Naive thymus-derived CD8-positive, alpha-beta T cell (primary cell): Measurements from ENCODE around the gene TMEM218. TPM values are rescaled to one million over a fixed set of nuclear protein-coding genes. Genes with fewer than 3 reads are reported as not detected.

Source experiments
- ATAC-seq, 2 donors: fragments of 150-1000 bp; cut with Tn5 transposase in 1 of 2; sonication (Bioruptor Pico), chemical (Tn5 transposase) in 1 of 2; 1 replicate in 1 of 2; 2 replicates in 1 of 2; pipeline ENCODE4 v1.10.0; 2021; ENCODE audit warnings: mild to moderate bottlenecking in 2 of 2, moderate library complexity in 2 of 2
- POLR2A ChIA-PET: fragments of 350-600 bp; sonication (Branson Sonifier 250); formaldehyde crosslinking; loops from one replicate; lab custom pipeline; 2021; ENCODE audit warnings: antibody characterized with exemption; lab: Charles Lee
- DNase-seq, 10 donors: peaks; one replicate each; pipeline versions ENCODE4 v3.0.0 to v3.0.0-alpha.2; 2020 to 2022
- H3K27ac Mint-ChIP-seq, 10 donors: one replicate each; pipeline ENCODE4 v1.8.0; 2020 to 2022; ENCODE audit warnings: mild to moderate bottlenecking in 10 of 10, mixed read lengths in 10 of 10, moderate library complexity in 4 of 10, inconsistent platforms in 1 of 10
- H3K27me3 Mint-ChIP-seq, 5 donors: one replicate each; pipeline ENCODE4 v1.8.0; 2021 to 2022; ENCODE audit warnings: mixed read lengths in 5 of 5
- H3K36me3 Mint-ChIP-seq, 3 donors: one replicate each; pipeline ENCODE4 v1.8.0; 2020 to 2022; ENCODE audit warnings: mixed read lengths in 3 of 3, mild to moderate bottlenecking in 2 of 3, inconsistent platforms in 1 of 3
- H3K4me1 Mint-ChIP-seq, 4 donors: one replicate each; pipeline ENCODE4 v1.8.0; 2021 to 2022; ENCODE audit warnings: mixed read lengths in 4 of 4
- H3K4me3 Mint-ChIP-seq, 10 donors: one replicate each; pipeline ENCODE4 v1.8.0; 2020 to 2022; ENCODE audit warnings: mild to moderate bottlenecking in 10 of 10, mixed read lengths in 10 of 10, moderate library complexity in 6 of 10, inconsistent platforms in 1 of 10
- H3K9me3 Mint-ChIP-seq, 9 donors: one replicate each; pipeline ENCODE4 v1.8.0; 2020 to 2022; ENCODE audit warnings: mixed read lengths in 9 of 9, mild to moderate bottlenecking in 3 of 9, inconsistent platforms in 1 of 9, moderate library complexity in 1 of 9
- polyA plus RNA-seq, 3 donors: library from polyadenylated mRNA; unstranded; fragments of 300-500 nt; fragmentation: Illumina TruSeq; gene quantifications; one replicate each; pipeline ENCODE4 v1.2.3, GENCODE V29; 2021
- total RNA-seq, 8 experiments: library from RNA in 2 of 8; stranded (reverse) in 2 of 8; gene quantifications; one replicate each; pipeline ENCODE4 v1.2.3 and lab custom pipeline; 2021 to 2026

Gene TMEM218
- total and polyA plus RNA-seq, 5 experiments from 2014 or later = 12.2 to 40.1 (median 30.0) TPM

GRCh38 chr11:125070699-125071254 is 40.6 kb downstream of the TMEM218 start:
- peaks cover 3 to 40% (median 9%) of the 10 kb centered on the region in 4 donors for H3K4me1 Mint-ChIP-seq
- H3K36me3 Mint-ChIP-seq = no peaks in the 10 kb centered on the region
- peak overlapping the region in 1 of 10 donors; percentile 32 for H3K27ac Mint-ChIP-seq
- H3K9me3 Mint-ChIP-seq = no peaks in the 10 kb centered on the region
- ATAC-seq (no peak), DNase-seq (peak in 1 of 10 donors; percentile 21)
- no peak overlapping the region for H3K4me3 Mint-ChIP-seq
- H3K27me3 Mint-ChIP-seq = peaks cover 17 to 59% (median 28%) of the 10 kb centered on the region in 5 donors
- POLR2A ChIA-PET = no interaction called here

- H3K27me3 Mint-ChIP-seq = peaks cover 23 to 69% (median 29%) of the 10 kb centered on the region in 5 donors
These were observed 41.6 kb downstream of the TMEM218 start for GRCh38 chr11:125069796-125070195.

GRCh38 chr11:125069008-125069407 is 42.4 kb downstream of the TMEM218 start:
- peaks cover 3 to 49% (median 10%) of the 10 kb centered on the region in 4 donors for H3K4me1 Mint-ChIP-seq
- no peak overlapping the region for H3K4me3 Mint-ChIP-seq
- POLR2A ChIA-PET = no interaction called here
- DNase-seq (no peak), ATAC-seq (no peak)
- H3K27me3 Mint-ChIP-seq = peaks cover 23 to 77% (median 37%) of the 10 kb centered on the region in 5 donors
- no peak overlapping the region for H3K27ac Mint-ChIP-seq
- H3K36me3 Mint-ChIP-seq = no peaks in the 10 kb centered on the region
- H3K9me3 Mint-ChIP-seq = no peaks in the 10 kb centered on the region

More at GRCh38 chr11:125069796-125070195, 41.6 kb downstream of the TMEM218 start:
- peaks cover 3 to 44% (median 9%) of the 10 kb centered on the region in 4 donors for H3K4me1 Mint-ChIP-seq
- DNase-seq (no peak), ATAC-seq (no peak)
- POLR2A ChIA-PET = no interaction called here
- no peaks in the 10 kb centered on the region for H3K9me3 Mint-ChIP-seq
- H3K27ac Mint-ChIP-seq = no peak overlapping the region
- no peaks in the 10 kb centered on the region for H3K36me3 Mint-ChIP-seq
- H3K4me3 Mint-ChIP-seq = no peak overlapping the region

GRCh38 chr11:125068368-125068767 is 43.1 kb downstream of the TMEM218 start:
- ATAC-seq (no peak), DNase-seq (no peak)
- Mint-ChIP-seq H3K4me1 (peaks cover 3 to 52% (median 12%) of the 10 kb centered on the region in 4 donors), H3K9me3 (no peaks in the 10 kb centered on the region), H3K27ac (no peak overlapping the region), H3K36me3 (no peaks in the 10 kb centered on the region), H3K4me3 (no peak overlapping the region), H3K27me3 (peaks cover 24 to 81% (median 38%) of the 10 kb centered on the region in 5 donors)
- POLR2A ChIA-PET = no interaction called here

- ATAC-seq (no peak), DNase-seq (no peak)
- Mint-ChIP-seq H3K4me1 (peaks cover 0 to 23% (median 6%) of the 10 kb centered on the region in 4 donors), H3K36me3 (no peaks in the 10 kb centered on the region), H3K9me3 (no peaks in the 10 kb centered on the region), H3K27ac (peak overlapping the region in 2 of 10 donors; percentile 25 to 29), H3K4me3 (peak overlapping the region; percentile 56 to 87 (median 65)), H3K27me3 (peaks cover 22 to 65% (median 40%) of the 10 kb centered on the region in 5 donors)
- POLR2A ChIA-PET = interaction anchor here (1.2 kb wide), 1 partner anchor 48 kb away, joined by 4 read pairs; the partner anchor contains the start of gene TMEM218
These were observed 47.4 kb downstream of the TMEM218 start for GRCh38 chr11:125064070-125064469.

GRCh38 chr11:125063429-125064043 is 47.9 kb downstream of the TMEM218 start:
- H3K27ac Mint-ChIP-seq = peak overlapping the region in 2 of 10 donors; percentile 12 to 25
- H3K4me3 Mint-ChIP-seq = peak overlapping the region; percentile 56 to 91 (median 70)

GRCh38 chr11:125062931-125063428 is 48.4 kb downstream of the TMEM218 start, which contains the start of gene SLC37A2:
Gene SLC37A2 (plus strand): TSS chr11:125063305. CDS start chr11:125063368, 63 bp downstream.
- H3K27me3 Mint-ChIP-seq = peaks cover 17 to 54% (median 34%) of the 10 kb centered on the region in 5 donors
- H3K4me1 Mint-ChIP-seq = peaks cover 0 to 22% (median 6%) of the 10 kb centered on the region in 4 donors
- DNase-seq (peak in 7 of 10 donors; percentile 2 to 60 (median 17)), ATAC-seq (peak; percentile 79 to 81)
- peak within 1 kb of the TSS; percentile 81 to 91 (median 88) for H3K4me3 Mint-ChIP-seq
- H3K36me3 Mint-ChIP-seq = no peaks in the 10 kb centered on the region
- H3K27ac Mint-ChIP-seq = peak within 1 kb of the TSS in 8 of 10 donors; percentile 23 to 83 (median 38)
- H3K9me3 Mint-ChIP-seq = no peaks in the 10 kb centered on the region
- POLR2A ChIA-PET = interaction anchor here (1.2 kb wide), 1 partner anchor 49 kb away, joined by 4 read pairs; the partner anchor contains the start of gene TMEM218

More at GRCh38 chr11:125063429-125064043, 47.9 kb downstream of the TMEM218 start:
- peak in 4 of 10 donors; percentile 0 to 58 (median 18) for DNase-seq
- no peaks in the 10 kb centered on the region for H3K36me3 Mint-ChIP-seq
- POLR2A ChIA-PET = interaction anchor here (1.2 kb wide), 1 partner anchor 48 kb away, joined by 4 read pairs; the partner anchor contains the start of gene TMEM218
- peaks cover 0 to 22% (median 6%) of the 10 kb centered on the region in 4 donors for H3K4me1 Mint-ChIP-seq
- no peaks in the 10 kb centered on the region for H3K9me3 Mint-ChIP-seq
- peaks cover 21 to 59% (median 39%) of the 10 kb centered on the region in 5 donors for H3K27me3 Mint-ChIP-seq
- peak; percentile 47 to 52 for ATAC-seq

GRCh38 chr11:125062218-125062930 is 49.1 kb downstream of the TMEM218 start:
- Mint-ChIP-seq H3K9me3 (no peaks in the 10 kb centered on the region), H3K4me1 (peaks cover 0 to 22% (median 6%) of the 10 kb centered on the region in 4 donors), H3K36me3 (no peaks in the 10 kb centered on the region), H3K27me3 (peaks cover 17 to 49% (median 30%) of the 10 kb centered on the region in 5 donors), H3K4me3 (peak overlapping the region; percentile 81 to 91 (median 88)), H3K27ac (peak overlapping the region in 8 of 10 donors; percentile 23 to 83 (median 38))
- DNase-seq (peak in 1 of 10 donors; percentile 3), ATAC-seq (peak in 1 of 2 donors; percentile 9)
- POLR2A ChIA-PET = no interaction called here

GRCh38 chr11:125061281-125061680 is 50.1 kb downstream of the TMEM218 start:
- peaks cover 17 to 43% (median 27%) of the 10 kb centered on the region in 5 donors for H3K27me3 Mint-ChIP-seq
- no peak for DNase-seq
- ATAC-seq = no peak

GRCh38 chr11:125057693-125058016 is 53.8 kb downstream of the TMEM218 start:
- Mint-ChIP-seq H3K27ac (no peak overlapping the region), H3K4me3 (no peak overlapping the region), H3K27me3 (peaks cover 4 to 16% (median 5%) of the 10 kb centered on the region in 5 donors), H3K36me3 (no peaks in the 10 kb centered on the region), H3K9me3 (no peaks in the 10 kb centered on the region), H3K4me1 (peaks cover 0 to 4% (median 1%) of the 10 kb centered on the region in 4 donors)
- POLR2A ChIA-PET = no interaction called here
- ATAC-seq = no peak
- DNase-seq = no peak

More at GRCh38 chr11:125061281-125061680, 50.1 kb downstream of the TMEM218 start:
- peaks cover 0 to 22% (median 6%) of the 10 kb centered on the region in 4 donors for H3K4me1 Mint-ChIP-seq
- no peaks in the 10 kb centered on the region for H3K9me3 Mint-ChIP-seq
- no peaks in the 10 kb centered on the region for H3K36me3 Mint-ChIP-seq
- POLR2A ChIA-PET = no interaction called here
- peak overlapping the region in 1 of 10 donors; percentile 26 for H3K27ac Mint-ChIP-seq
- H3K4me3 Mint-ChIP-seq = peak overlapping the region in 5 of 10 donors; percentile 2 to 89 (median 24)

GRCh38 chr11:125056931-125057692 is 54.3 kb downstream of the TMEM218 start:
- no peak for ATAC-seq
- Mint-ChIP-seq H3K4me1 (no peaks in the 10 kb centered on the region), H3K4me3 (no peak overlapping the region), H3K27ac (no peak overlapping the region), H3K36me3 (no peaks in the 10 kb centered on the region), H3K9me3 (no peaks in the 10 kb centered on the region), H3K27me3 (peaks cover 2 to 12% (median 2%) of the 10 kb centered on the region in 5 donors)
- POLR2A ChIA-PET = no interaction called here
- no peak for DNase-seq
